Mammary epithelial cell (primary cell): ENCODE results near the gene SLX4.

ENCODE experiments used
- EZH2 ChIP-seq: IDR thresholded peaks from 2 replicates; pipeline ENCODE4 v1.6.1; 2012; ENCODE audit warnings: low read length, inconsistent platforms, borderline replicate concordance
- TF ChIP-seq, protein P1 (sequence below), 2 donors: IDR thresholded peaks in 1 of 2; conservative IDR thresholded peaks in 1 of 2; 2 replicates each; pipeline ENCODE4 v1.5.1; 2011 to 2012; ENCODE audit warnings: inconsistent platforms in 2 of 2, low read length in 2 of 2, mild to moderate bottlenecking in 2 of 2, control low read depth in 1 of 2, low read depth in 1 of 2; ENCODE audit not compliant: insufficient read depth in 1 of 2; ENCODE audit errors: extremely low read depth in 1 of 2

DNA sequence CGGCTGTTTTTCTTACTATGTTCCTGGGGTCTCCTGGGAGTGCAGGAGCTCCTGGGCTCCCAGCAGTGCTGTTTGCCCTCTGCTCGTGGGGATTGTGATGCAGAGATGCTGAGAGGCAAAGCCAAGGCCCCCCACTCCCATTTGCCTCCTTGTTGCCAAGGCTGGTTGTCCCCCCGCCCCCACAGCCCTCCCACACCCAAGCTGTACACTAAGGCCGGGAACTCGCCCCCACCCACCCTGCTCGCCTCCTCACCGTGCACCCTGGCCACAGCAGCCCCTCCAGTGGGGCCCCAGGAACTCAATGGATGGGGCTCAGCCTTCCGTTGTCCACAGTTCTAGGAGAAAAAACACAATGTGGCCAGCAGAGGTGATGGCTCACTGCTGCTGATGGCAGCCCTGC, 44.4 kb downstream of the SLX4 start:
- TF ChIP-seq, protein P1, sequence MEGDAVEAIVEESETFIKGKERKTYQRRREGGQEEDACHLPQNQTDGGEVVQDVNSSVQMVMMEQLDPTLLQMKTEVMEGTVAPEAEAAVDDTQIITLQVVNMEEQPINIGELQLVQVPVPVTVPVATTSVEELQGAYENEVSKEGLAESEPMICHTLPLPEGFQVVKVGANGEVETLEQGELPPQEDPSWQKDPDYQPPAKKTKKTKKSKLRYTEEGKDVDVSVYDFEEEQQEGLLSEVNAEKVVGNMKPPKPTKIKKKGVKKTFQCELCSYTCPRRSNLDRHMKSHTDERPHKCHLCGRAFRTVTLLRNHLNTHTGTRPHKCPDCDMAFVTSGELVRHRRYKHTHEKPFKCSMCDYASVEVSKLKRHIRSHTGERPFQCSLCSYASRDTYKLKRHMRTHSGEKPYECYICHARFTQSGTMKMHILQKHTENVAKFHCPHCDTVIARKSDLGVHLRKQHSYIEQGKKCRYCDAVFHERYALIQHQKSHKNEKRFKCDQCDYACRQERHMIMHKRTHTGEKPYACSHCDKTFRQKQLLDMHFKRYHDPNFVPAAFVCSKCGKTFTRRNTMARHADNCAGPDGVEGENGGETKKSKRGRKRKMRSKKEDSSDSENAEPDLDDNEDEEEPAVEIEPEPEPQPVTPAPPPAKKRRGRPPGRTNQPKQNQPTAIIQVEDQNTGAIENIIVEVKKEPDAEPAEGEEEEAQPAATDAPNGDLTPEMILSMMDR (conservative IDR thresholded peaks at IDR 0.05 in 1 of 2, IDR thresholded peaks at IDR 0.05 in 1 of 2; ENCODE audit: extremely low read depth in 1 of 2, insufficient read depth in 1 of 2, low read depth in 1 of 2, low read length in 2 of 2), result no peak
- no peak for TF ChIP-seq EZH2
